Lower leg skin (tissue), 3 donors: ENCODE results near the gene PPP2CA.

Source experiments
- CTCF ChIP-seq, 3 donors: fragments of 450-650 bp; IDR thresholded peaks; one replicate each; pipeline ENCODE4 v1.5.1; 2016; ENCODE audit warnings: antibody characterized with exemption in 3 of 3, mild to moderate bottlenecking in 3 of 3, moderate library complexity in 2 of 3
- POLR2A ChIP-seq, 2 donors: fragments of 450-650 bp; IDR thresholded peaks; one replicate each; pipeline ENCODE4 v1.6.1; 2016 to 2017; ENCODE audit warnings: antibody characterized with exemption in 2 of 2, mild to moderate bottlenecking in 1 of 2, moderate library complexity in 1 of 2

GRCh38 chr5:134178096-134178419 lies 47.8 kb downstream of the PPP2CA start:
- TF ChIP-seq CTCF (IDR thresholded peaks at IDR 0.05) (no peak), POLR2A (IDR thresholded peaks at IDR 0.05) (no peak)
